Measurements from ENCODE around the gene RAPSN.

GRCh38 chr11:47466201-47466600, 17.3 kb upstream of the RAPSN start:
- TF ChIP-seq CTCF (IDR thresholded peaks at IDR 0.05; ENCODE audit: low read depth, low read length, poor library complexity, severe bottlenecking) (no peak), EZH2phosphoT487 (IDR thresholded peaks at IDR 0.05; ENCODE audit: borderline replicate concordance, low read length) (no peak)
